ENCODE results near the gene ATP9A.
"Not testable (repeated sequence)": the region's sequence is repeated elsewhere in the genome, so short reads cannot be mapped to it uniquely, and the experiment has no call there.

ATP9A gene, protein sequence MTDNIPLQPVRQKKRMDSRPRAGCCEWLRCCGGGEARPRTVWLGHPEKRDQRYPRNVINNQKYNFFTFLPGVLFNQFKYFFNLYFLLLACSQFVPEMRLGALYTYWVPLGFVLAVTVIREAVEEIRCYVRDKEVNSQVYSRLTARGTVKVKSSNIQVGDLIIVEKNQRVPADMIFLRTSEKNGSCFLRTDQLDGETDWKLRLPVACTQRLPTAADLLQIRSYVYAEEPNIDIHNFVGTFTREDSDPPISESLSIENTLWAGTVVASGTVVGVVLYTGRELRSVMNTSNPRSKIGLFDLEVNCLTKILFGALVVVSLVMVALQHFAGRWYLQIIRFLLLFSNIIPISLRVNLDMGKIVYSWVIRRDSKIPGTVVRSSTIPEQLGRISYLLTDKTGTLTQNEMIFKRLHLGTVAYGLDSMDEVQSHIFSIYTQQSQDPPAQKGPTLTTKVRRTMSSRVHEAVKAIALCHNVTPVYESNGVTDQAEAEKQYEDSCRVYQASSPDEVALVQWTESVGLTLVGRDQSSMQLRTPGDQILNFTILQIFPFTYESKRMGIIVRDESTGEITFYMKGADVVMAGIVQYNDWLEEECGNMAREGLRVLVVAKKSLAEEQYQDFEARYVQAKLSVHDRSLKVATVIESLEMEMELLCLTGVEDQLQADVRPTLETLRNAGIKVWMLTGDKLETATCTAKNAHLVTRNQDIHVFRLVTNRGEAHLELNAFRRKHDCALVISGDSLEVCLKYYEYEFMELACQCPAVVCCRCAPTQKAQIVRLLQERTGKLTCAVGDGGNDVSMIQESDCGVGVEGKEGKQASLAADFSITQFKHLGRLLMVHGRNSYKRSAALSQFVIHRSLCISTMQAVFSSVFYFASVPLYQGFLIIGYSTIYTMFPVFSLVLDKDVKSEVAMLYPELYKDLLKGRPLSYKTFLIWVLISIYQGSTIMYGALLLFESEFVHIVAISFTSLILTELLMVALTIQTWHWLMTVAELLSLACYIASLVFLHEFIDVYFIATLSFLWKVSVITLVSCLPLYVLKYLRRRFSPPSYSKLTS

DNA sequence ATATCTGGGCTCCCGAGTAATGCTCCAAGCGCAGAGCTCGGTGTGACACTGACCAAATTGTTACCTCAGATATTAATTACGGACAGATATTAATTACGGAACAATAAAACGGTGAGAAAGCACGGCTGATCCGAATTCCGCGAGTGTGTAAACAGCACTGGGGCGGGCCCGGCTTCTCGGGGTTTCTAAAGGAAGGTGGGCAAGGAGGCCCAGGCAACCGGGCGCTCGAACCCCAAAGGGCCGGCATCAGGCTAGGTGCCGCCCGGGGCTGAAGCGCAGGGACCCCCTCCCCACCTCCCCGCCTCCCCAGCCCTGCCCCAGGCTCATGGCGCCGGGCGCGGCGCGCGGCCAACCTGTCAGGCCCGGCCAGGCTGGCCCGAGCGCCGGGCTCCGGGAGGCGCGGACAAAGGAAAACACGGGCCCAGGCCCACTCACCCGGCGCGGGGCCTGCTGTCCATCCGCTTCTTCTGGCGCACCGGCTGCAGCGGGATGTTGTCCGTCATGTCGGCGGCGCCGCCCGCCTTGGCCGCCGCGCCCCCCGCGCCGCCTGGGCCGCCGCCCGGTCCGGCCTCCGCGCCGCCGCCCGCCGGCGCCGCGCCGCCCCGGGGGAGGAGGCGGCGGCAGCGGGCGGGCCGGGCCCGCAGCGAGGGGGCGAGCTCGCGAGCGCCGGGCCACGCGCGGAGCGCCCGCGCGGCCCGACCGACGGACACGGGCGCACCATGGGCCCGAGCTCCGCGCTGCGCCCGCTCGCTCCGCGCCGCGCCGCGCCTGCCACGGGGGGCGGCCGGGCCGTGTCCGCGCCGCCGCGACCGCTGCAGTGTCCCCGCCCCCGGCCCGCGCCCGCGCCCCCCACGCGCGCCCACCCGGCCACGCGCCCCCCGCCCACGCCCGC is at the start of gene ATP9A:
Gene ATP9A, minus strand, starts transcription at position 524 of the 892 bp plus-strand sequence. Its CDS starts 21 bp downstream, at position 503.
- DNase-seq: no peak

DNA sequence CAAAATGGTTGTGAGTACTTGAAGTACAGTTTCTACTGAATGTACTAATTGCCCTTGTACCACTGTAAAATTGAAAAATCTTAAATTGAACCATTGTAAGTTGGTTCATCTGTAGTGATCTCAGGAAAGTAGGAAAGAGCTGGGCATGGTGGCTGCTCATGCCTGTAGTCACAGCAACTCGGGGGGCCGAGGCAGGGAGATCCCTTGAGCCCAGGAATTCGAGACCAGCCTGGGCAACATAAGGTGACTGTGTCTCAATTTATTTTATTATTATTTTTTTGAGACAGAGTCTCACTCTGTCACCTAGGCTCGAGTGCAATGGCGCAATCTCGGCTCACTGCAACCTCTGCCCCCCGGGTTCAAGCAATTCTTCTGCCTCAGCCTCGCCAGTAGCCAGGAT is 48.7 kb upstream of the ATP9A start:
- DNase-seq: not testable (repeated sequence)

DNA sequence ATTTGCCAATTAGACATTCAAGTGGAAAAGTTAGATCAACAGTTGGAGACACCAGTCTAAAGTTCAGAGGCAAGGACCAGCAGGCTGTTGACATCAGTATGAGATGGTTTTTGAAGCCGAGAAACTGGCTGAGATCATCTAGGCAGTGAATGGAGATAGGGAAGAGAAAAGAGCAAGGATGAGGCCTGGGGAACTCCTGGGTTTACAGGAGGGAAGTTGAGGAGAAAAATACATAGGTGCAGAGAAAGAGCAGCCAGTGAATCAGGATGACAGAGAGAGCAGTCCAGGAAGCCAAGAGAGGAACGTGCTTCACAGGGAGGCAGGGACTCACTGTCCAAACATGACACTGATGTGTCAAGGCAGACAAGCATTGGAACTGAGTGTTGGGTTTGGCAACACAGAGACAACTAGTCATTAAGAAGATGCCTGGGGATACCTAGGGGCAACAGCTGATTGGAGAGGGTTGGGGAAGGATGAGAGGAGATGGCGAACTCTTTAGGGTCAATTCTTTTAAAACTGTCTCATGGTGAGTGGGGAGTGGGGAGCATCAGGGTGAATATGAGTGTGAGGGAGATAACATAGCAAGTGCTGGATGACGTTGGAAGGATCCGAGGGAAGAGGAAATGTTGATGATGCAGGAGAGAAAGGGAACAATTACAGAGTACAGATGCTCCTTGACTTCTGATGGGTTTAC is 47.3 kb upstream of the ATP9A start:
- no peak for DNase-seq

DNA sequence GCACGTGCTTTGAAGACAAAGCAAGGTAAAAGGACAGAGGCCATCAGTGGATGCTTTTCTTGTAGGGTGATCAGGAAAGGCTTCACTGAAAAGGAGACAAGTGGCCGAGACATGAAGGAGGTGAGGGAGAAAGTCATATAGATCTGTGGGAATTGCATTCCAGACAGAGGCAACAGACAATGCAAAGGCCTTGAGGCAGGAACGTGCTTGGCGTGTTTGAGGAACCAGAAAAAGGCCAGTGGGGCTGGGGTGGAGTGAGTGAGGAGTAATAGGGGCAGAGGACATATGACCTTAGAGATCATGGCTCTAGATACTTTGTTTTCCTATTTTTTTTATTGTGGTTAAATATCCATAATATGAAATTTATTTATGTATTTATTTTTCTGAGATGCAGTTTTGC is 44.7 kb upstream of the ATP9A start:
- DNase-seq: no peak

DNA sequence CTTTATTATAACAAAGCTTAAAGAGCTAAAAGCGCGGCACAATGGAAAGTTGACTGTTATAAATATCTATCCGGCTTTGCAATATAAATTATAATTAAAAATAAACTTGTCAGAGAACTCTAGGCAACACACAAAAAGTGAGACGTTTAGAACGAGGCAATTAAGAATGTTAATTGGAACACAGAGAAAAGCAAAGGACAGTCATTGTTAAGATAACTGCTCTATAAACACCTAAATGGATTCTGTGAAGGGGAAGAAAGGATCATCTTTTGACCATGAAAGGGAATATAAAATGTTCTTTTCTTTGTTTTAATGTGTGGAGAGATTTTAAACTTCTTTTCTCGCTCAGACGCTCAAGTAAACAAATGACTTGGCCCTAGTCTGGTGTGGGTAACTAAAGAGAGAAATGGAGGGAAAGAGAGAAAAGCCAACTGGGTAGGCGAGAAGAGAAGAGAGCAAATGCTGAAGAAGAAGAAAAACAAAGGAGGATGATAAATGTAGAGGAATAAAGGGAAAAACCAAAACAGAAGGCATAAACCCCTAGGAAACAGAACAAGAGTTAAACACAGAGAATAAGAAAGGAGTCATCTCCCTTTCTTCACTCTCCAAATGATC is 43.4 kb upstream of the ATP9A start:
- DNase-seq: no peak

DNA sequence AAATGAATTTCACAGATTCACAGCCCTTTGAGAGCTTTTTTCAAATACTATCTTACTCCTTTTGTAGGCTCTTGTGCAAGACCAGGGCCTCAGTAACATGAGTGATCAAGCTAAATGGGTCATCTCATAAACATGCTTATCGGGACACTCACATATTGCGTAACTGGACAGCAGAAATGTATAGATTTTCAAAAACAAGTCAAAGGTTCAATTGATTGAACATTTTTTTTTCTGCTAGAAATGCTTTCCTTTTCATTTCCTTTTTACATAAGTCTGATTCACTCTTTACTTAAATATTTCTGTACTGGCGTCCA is 42.8 kb upstream of the ATP9A start:
- DNase-seq: no peak

DNA sequence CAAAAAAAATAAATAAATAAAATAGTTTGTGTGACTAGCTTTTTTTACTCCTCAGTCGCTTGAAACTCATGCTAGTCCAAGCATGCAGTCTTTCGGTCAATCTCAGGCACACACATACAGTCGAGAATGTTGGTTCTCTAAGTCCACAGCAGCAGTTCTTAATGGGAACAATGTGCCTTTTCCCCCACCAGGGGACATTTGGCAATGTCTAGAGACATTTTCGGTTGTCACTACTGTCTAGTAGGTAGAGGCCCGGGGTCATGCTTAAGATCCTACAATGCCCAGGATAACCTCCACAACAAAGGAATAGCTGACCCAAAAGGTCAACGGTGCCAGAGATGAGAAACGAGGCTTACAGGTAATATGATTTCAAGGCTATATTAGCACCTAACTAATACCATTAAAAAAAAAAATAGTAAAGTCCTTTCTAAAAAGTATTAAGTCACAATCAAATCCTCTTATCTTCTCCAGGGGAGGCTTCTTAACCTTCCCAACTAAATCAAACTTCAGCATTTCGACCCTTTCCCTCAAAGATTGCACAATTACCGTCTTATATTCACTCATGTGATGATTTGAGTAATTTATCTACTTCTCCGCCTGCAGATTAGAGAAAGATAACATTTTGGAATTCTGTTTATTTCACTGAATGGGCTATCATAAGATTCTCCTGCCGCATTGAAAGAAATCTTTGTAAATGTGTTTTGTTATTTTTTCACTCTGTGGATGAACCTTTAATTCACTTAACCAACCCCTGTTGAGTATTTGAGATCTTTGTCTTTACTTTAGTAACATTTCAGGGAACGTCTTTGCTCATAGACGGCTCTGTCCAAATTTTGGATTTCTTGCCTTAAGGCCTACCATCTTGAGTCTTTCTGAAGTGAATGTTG is 42.2 kb upstream of the ATP9A start:
- DNase-seq: no peak

DNA sequence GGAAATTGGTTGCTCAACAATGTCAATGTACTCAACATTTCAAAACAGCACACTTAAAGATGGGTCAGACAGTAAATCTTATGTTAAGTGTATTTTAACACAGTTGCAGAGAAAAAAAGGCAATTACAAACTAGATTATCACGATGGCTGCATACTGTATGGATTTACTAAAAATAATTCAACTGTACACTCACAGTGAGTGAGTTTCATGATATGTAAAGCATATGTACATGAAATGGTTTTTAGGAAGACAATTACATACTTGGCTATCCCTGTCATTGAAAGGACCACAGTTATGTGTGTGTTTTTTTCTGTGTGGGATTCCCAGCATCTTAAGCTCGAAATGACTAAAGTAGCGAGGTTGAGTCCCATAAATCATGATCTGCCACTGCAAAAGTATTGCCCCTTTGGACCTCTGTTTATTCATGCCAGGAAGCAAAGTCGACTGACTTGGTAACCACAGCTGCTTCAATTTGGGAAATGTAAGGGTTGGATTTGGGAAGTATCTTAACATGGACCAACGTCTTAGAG is 39.6 kb upstream of the ATP9A start:
- DNase-seq: no peak

DNA sequence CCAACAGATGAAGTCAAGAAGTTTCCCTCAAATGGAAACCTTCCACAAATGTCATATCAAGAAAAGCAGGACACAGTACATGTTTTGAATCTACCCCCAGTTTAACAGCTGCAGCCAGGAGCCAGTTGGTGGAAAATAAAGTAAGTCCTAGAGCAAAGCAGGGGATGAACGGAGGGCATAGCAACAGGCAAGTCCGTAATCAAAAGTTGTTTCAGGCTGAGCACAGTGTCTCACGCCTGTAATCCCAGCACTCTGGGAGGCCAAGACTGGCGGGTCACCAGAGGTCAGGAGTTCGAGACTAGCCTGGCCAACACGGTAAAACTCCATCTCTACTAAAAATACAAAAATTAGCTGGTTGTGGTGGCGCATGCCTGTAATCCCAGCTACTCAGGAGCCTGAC is 36.6 kb upstream of the ATP9A start:
- no peak for DNase-seq

DNA sequence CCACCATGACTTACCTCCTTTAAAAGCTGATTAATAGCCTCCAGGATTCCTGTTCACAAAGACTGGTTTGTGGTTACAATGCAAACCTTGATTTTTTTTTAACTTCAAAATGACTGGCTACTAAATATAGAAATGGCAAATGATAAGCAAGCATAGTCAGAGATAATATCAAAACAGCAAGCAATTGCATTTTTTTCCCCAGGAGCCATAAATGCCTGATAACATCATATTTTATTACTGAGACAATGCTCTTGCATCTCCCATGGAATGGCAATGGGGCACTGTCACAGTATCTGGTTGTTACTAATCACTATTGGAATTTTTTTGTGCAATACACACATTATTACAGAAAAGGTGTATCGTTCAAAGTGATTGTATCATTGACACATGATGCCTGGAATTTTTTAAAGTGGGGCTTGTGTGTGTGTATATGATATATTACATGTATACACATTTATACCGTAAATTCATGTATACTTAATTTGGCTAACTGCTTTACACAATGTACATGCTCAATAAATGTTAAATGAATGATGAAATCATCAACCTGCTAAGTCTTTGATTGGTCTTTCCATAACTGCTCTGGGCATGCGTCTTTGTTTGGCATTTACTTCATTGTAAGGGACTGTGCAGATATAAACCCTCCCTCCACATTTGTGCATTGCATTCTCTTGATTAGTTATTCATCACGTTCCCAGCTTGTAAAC is 35.1 kb upstream of the ATP9A start:
- no peak for DNase-seq

DNA sequence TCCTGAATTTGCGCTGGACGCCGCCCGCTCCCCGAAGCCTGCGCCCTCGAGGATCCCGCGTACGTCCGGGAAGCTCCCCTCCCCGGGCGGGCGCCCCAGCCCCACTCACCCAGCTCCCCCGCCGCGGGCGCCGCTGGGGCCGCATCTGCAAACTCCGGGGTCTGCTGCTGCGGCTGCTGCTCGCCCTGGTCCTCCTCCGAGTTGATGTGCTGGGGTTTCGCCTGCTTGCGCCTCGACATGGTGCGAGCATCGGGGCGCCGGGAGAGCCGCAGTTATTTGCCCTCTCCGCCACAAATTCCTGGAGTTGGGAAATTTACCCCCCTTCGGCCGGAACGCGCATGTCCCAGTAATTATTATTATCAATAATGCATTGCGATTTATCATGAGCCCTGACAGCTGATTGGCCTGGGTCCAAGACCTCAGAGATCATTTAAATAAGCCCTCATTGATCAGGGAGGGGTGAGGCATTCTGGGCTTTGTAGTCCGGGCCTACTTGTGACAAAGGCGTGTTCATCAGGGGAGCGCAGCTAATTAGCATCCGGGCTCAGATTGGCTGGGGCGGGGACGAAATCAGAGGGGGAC is 34.1 kb upstream of the ATP9A start, which contains the start of gene SALL4:
Gene SALL4, minus strand, starts transcription at position 352 of the 582 bp plus-strand sequence. Its CDS starts 113 bp downstream, at position 239.
- DNase-seq: no peak

DNA sequence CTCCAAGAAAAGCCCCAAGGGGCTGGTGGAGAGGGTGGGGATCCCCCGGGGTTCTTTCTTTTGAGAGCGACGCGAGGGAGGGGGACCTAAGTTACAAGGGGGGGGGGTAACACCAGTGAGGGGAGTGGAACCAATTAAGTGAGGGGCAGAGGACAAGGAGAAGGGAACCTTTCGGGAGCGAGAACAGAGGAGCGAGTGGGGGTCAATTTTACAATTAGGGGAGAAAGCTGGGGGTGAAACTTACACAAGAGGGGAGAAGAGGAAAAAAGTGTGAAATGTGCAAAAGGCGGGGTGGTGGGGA is 33.6 kb upstream of the ATP9A start:
- DNase-seq: no peak

DNA sequence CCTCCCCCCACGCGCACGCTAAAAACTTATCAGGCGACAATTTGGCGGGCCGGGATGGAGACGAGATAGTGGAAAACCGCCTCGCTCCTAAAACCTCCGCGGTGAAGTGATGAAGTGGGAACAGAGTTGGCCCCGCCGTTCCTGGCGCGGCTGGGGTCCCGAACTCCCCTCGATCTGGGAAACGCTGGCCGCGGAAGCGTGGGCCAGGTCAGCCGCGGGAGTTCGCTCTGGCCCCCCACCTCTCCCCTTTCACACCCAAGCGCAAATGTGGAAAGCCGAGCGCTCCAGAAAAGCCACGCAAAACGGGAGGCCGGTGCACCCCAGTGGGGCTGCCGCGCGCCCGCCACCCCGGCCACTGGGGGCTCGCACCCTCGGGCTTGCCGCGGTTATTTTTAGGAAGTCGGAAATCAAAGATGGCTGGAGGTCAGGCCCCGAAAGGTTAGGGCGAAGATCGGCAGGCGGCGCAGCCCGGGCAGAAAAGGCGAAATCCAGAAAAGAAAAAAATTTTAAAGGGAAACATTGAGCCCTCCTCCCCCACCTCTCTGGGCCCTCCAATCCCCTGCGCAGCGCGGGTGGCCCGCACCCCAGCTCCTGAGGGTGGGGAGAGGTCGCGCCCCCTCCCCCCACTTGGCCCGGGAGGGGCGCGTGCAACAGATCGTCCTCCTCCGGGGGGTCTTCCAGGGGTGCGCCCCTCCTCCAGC is 33.1 kb upstream of the ATP9A start:
- DNase-seq: no peak

DNA sequence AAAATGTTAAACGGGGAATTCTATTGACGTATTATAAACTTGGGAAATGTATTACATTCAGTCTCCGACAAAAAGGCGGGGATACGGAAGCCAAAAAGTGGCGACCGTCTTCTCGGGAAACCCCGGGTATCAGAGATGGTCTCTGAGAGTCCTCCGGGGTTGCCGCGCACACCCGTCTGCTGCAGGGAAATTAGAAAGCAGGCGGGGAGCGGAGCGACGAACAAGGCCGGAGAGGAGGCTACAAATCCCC is 32.6 kb upstream of the ATP9A start:
- no peak for DNase-seq

DNA sequence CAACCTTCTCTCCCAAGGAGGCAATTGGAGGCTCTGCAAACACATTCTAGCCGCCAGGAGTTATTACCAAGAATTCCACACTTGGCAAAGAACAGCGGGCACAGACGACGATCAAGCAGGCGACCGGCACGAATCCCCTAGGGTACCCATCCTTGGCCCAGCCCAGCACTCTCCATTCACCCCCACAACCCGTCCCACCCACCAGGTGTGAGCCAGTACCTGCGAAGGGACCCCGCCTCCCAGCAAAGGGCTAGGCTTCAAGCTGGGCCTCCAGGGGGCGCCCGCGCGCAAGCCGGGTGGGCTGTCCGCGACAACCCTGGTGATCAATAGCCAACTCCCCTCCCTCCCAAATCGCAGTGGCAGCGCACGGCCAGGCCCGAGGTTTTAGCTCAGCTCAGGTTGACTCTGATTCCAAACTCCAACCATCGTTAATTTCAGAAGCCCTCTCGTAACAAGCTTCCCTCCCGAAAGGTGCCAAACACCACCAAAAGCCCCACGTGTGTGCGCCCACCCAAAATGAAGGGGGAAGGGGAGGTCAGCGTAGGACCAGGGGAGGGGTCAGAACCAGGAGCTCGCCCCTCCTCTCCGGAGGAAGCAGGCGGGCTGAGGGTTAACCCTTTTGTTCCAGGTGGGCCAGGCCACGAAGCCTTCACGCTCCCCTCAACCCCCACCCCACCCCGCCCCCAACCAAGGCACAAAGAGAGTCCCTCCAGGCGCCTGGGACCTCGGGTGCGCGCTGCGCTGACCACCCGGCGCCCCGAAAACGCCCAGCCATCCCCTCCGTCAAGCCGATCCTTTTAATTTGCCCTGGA is 32.1 kb upstream of the ATP9A start:
- DNase-seq: no peak

DNA sequence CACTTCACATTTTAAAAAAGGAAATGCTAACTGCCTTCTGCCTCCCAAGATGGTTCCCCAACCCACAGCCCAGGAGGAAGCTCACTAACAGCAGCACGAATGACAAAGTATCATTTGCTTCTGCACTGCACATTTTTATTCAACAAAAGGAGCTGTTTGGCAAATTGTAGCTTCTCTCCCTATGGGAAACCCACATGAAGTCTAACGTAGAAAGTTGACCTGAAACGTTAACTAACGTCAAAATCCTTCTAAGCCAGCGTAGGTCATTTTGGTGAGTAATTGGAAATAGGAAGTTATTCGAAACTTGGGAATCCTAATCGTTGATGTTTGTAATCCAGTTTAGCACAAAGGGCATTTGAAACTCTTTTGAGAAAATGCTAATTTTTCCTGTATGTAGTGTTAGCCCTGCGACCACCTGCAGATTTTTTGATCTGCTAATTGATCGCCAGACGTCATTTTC is 31.2 kb upstream of the ATP9A start:
- no peak for DNase-seq

DNA sequence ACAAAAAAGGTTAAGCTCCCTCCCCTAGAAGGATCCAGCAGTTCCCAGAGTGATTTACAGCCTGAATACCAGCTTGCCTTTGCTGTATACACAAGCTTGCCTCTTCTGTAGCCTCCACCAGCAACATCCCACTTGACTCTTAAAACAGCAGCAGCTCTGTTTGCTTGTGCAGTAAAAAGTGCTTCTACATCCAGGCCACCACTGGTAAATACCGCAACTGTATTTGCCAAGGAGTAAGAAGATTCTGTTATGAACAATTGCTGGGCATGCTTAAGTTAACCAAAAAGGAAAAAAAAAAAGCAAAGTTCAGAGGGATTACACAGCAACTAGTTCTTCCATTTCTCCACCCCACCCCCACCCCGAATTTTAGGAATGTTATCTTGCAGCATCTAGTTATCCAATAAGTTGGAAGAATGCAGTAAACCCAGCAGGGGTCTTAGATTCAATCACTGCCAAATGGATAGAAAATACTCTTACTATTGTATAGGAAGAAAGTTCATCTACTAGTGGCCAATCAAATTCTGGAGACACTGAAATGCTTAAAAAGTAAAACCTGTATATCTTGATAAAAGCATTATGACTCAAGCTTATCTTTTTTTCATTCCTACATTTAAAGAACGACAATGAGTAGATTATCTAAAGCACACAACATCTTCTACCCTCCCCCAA is 29.3 kb upstream of the ATP9A start:
- no peak for DNase-seq

DNA sequence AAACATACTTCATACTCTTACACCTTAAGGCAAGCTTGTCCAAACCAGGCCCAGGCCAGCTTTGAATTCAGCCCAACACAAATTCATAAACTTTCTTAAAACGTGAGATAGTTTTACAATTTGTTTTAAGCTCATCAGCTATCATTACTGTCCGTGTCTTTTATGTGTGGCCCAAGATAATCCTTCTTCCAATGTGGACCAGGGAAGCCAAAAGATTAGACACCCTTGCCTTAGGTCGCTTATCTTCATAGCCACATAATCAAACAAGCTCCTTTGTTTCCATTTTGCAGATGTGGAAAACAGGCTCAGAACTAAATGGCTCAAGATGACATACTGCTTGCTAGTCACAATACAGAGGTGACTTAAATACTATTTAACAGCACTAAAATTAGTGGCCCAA is 28.1 kb upstream of the ATP9A start:
- DNase-seq: no peak
